OCI-LY1 (cell line): Measurements from ENCODE around the gene NUDT16.

Experiments
- H2AFZ ChIP-seq: fragments of 200-600 bp; sonication (generic), shearing (Covaris generic); 2 replicates; pipeline ENCODE4 v1.6.0; 2014; ENCODE audit warnings: antibody characterized with exemption, mild to moderate bottlenecking, low read length
- H3F3A ChIP-seq: fragments of 200-600 bp; sonication (generic), shearing (Covaris generic); 2 replicates; pipeline ENCODE4 v1.6.0; 2014; ENCODE audit warnings: mild to moderate bottlenecking, antibody characterized with exemption, low read length, moderate library complexity; ENCODE audit not compliant: insufficient read depth
- H3K27ac ChIP-seq: fragments of 200-600 bp; sonication (generic); 2 replicates; pipeline ENCODE4 v1.5.1; 2014; ENCODE audit warnings: low read length, mixed run types, mild to moderate bottlenecking, low read depth; ENCODE audit not compliant: poor library complexity, severe bottlenecking
- H3K27me3 ChIP-seq: fragments of 200-600 bp; sonication (generic); 2 replicates; pipeline ENCODE4 v1.6.0; 2014; ENCODE audit warnings: antibody characterized with exemption, mild to moderate bottlenecking, low read length, moderate library complexity; ENCODE audit not compliant: insufficient read depth
- H3K36me3 ChIP-seq: fragments of 200-600 bp; sonication (generic); 2 replicates; pipeline ENCODE4 v1.6.1; 2014; ENCODE audit warnings: mild to moderate bottlenecking, antibody characterized with exemption, low read length, moderate library complexity, mixed read lengths; ENCODE audit not compliant: insufficient read depth
- H3K4me1 ChIP-seq: fragments of 200-600 bp; sonication (generic); 2 replicates; pipeline ENCODE4 v1.5.1; 2014; ENCODE audit warnings: mild to moderate bottlenecking, low read length, moderate library complexity; ENCODE audit not compliant: insufficient read depth, severe bottlenecking
- H3K4me2 ChIP-seq: fragments of 200-600 bp; sonication (generic), shearing (Covaris generic); 2 replicates; pipeline ENCODE4 v1.6.1; 2014; ENCODE audit warnings: low read length
- H3K4me3 ChIP-seq: fragments of 200-600 bp; sonication (generic); 2 replicates; pipeline ENCODE4 v1.5.1; 2014; ENCODE audit warnings: low read length, low read depth, mild to moderate bottlenecking, mixed read lengths; ENCODE audit not compliant: poor library complexity, severe bottlenecking
- H3K79me2 ChIP-seq: fragments of 200-600 bp; shearing (Covaris generic); 2 replicates; pipeline ENCODE4 v1.6.1; 2016; ENCODE audit warnings: mixed run types, low read length, mixed read lengths; ENCODE audit not compliant: insufficient read depth
- H3K9ac ChIP-seq: fragments of 200-600 bp; sonication (generic), shearing (Covaris generic); 2 replicates; pipeline ENCODE4 v1.6.1; 2014; ENCODE audit warnings: mild to moderate bottlenecking, low read length, mixed read lengths
- H3K9me2 ChIP-seq: fragments of 200-600 bp; sonication (generic), shearing (Covaris generic); 2 replicates; pipeline ENCODE4 v1.6.1; 2014; ENCODE audit warnings: low read depth, mild to moderate bottlenecking, low read length, mixed read lengths
- H3K9me3 ChIP-seq: fragments of 200-600 bp; shearing (Covaris generic); 2 replicates; pipeline ENCODE4 v1.6.1; 2014; ENCODE audit warnings: low read length, mixed read lengths
- H4K20me1 ChIP-seq: fragments of 200-600 bp; sonication (generic), shearing (Covaris generic); 2 replicates; pipeline ENCODE4 v1.6.0; 2016; ENCODE audit warnings: mild to moderate bottlenecking, low read length; ENCODE audit not compliant: insufficient read depth
- CTCF ChIP-seq: fragments of 200-600 bp; sonication (generic), shearing (Covaris generic); IDR thresholded peaks from 2 replicates; pipeline ENCODE4 v1.5.1; 2017; ENCODE audit warnings: mild to moderate bottlenecking, antibody characterized with exemption, low read length, moderate library complexity, mixed read lengths
- EZH2 ChIP-seq: fragments of 200-600 bp; sonication (generic), shearing (Covaris generic); IDR thresholded peaks from 2 replicates; pipeline ENCODE4 v1.8.0; 2017; ENCODE audit warnings: borderline replicate concordance, mixed run types, mild to moderate bottlenecking, antibody characterized with exemption, low read length, moderate library complexity, mixed read lengths

NUDT16 gene

GRCh38 chr3:131432441-131432840 lies 50.9 kb downstream of the NUDT16 start:
- H3K9ac ChIP-seq = no peak overlapping the region
- no peak overlapping the region for H2AFZ ChIP-seq
- H3K79me2 ChIP-seq = no peaks in the 10 kb centered on the region
- no peaks in the 10 kb centered on the region for H4K20me1 ChIP-seq
- no peaks in the 10 kb centered on the region for H3K27me3 ChIP-seq
- no peaks in the 10 kb centered on the region for H3F3A ChIP-seq
- TF ChIP-seq CTCF = no peak
- no peak for TF ChIP-seq EZH2
- no peak overlapping the region for H3K4me2 ChIP-seq
- no peak overlapping the region for H3K4me3 ChIP-seq
- H3K9me2 ChIP-seq = no peaks in the 10 kb centered on the region
- no peaks in the 10 kb centered on the region for H3K9me3 ChIP-seq
- no peaks in the 10 kb centered on the region for H3K36me3 ChIP-seq
- H3K27ac ChIP-seq = no peak overlapping the region
- no peaks in the 10 kb centered on the region for H3K4me1 ChIP-seq

GRCh38 chr3:131435000-131435399 lies 53.4 kb downstream of the NUDT16 start:
- no peak overlapping the region for H2AFZ ChIP-seq
- no peaks in the 10 kb centered on the region for H3K27me3 ChIP-seq
- no peaks in the 10 kb centered on the region for H4K20me1 ChIP-seq
- no peaks in the 10 kb centered on the region for H3K4me1 ChIP-seq
- no peak overlapping the region for H3K27ac ChIP-seq
- no peaks in the 10 kb centered on the region for H3K9me3 ChIP-seq
- no peak overlapping the region for H3K4me2 ChIP-seq
- H3K79me2 ChIP-seq = no peaks in the 10 kb centered on the region
- no peak for TF ChIP-seq EZH2
- no peak for TF ChIP-seq CTCF
- no peaks in the 10 kb centered on the region for H3K36me3 ChIP-seq
- H3F3A ChIP-seq = no peaks in the 10 kb centered on the region
- no peaks in the 10 kb centered on the region for H3K9me2 ChIP-seq
- H3K9ac ChIP-seq = no peak overlapping the region
- H3K4me3 ChIP-seq = no peak overlapping the region
